ENCODE results near the gene C15orf62.

The C15orf62 gene

GRCh38 chr15:40755812-40756208, 14.0 kb upstream of the C15orf62 start:
- DNase-seq = no peak

GRCh38 chr15:40756938-40757337, 12.8 kb upstream of the C15orf62 start:
- DNase-seq = no peak

DNA sequence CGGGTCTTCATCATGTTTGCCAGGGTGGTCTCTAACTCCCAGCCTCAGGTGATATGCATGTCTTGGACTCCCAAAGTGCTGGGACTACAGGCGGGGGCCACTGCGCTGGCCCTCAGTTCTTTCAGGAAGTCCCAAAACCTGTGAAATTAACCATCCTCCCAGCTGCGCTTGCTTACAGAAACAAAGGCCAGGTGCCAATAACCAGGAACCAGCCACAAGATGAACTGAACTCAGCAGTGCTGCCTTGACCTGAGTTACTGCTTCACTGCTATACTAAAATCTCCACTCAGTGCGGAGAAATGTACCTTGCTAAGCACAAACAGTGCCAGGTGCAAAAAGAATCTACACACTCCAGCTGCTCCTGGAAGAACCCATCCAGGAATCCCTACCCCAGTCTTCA, 9.8 kb upstream of the C15orf62 start:
- no peak for DNase-seq

GRCh38 chr15:40762919-40763800, 6.6 kb upstream of the C15orf62 start:
- DNase-seq = peak in 14 of 56 donors; percentile 8 to 64 (median 30)

DNA sequence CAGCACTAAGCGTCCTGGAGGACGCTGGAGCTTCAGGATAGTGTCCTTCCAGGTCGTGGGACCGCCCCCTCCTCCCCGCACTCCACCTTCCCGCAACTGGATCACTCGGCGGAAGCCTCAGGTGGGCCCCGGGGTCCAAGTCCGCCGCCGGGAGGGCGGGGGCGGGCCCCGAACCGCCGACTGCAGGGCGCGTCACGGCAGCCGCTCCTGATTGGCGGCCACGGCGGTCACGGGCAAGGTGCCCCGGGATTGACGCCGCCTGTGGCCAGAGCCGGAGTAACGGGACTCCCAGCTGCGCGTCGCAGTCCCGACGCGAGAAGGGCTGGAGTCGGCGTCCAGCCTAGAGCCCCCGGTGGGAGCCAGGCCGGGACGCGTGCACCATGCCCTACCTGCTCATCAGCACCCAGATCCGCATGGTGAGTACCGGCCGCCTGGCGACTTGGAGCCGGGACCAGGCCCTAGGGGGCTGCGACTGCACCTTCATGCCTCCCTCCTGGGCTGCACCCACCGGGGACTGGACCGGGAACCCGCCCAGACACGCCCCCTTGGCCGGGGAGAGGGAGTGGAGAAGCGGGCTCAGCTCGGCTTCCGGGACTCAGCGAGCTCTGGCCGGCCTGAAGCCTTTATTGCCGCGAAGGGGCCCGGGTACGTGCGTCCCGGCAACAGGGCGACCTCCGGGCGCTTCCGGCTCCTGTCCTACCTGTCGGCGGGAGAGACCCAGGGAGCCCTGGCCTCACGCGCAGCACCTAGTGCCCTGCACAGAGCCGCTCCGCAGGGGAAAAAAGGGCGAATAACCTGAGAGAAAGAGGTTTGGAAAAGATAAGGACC, 5.8 kb upstream of the C15orf62 start, which contains the start of gene GCHFR:
Gene GCHFR (plus strand): TSS at position 268 of the 828 bp plus-strand sequence. CDS start 113 bp downstream, at position 381.
- DNase-seq = peak in 31 of 56 donors; percentile 7 to 64 (median 43)

- no peak for DNase-seq
These were observed 5.1 kb upstream of the C15orf62 start for GRCh38 chr15:40764629-40765103.

DNA sequence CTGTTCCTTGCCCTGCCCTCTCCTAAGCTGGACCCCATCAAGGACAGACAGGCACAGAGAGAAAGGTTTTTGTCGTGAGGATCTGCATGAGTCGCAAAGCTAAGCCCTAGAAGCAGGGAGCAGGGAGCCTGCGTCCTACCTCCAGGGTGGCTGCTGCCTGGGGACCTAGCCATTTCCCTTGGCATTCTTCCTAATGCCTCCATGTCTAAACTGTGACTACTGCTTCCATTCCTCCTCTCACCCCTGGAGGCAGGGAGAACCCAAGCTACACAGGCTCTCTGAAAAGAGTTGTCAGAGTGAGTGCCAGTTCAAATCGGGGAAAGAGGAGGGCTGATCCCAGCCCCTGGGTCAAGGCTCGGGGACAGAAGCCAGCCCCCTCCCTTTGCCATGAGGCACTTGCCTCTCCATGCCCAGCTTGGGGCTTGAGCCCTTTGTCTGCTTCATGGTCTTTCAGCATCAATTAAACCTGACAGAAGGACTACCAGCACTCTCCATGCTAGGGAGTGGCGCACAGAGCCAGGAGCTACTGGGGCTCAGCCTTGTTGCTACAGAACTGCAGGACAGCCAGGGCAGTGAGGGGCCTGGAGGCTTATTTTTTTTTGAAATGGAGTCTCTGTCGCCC, 3.5 kb upstream of the C15orf62 start:
- DNase-seq = no peak

DNA sequence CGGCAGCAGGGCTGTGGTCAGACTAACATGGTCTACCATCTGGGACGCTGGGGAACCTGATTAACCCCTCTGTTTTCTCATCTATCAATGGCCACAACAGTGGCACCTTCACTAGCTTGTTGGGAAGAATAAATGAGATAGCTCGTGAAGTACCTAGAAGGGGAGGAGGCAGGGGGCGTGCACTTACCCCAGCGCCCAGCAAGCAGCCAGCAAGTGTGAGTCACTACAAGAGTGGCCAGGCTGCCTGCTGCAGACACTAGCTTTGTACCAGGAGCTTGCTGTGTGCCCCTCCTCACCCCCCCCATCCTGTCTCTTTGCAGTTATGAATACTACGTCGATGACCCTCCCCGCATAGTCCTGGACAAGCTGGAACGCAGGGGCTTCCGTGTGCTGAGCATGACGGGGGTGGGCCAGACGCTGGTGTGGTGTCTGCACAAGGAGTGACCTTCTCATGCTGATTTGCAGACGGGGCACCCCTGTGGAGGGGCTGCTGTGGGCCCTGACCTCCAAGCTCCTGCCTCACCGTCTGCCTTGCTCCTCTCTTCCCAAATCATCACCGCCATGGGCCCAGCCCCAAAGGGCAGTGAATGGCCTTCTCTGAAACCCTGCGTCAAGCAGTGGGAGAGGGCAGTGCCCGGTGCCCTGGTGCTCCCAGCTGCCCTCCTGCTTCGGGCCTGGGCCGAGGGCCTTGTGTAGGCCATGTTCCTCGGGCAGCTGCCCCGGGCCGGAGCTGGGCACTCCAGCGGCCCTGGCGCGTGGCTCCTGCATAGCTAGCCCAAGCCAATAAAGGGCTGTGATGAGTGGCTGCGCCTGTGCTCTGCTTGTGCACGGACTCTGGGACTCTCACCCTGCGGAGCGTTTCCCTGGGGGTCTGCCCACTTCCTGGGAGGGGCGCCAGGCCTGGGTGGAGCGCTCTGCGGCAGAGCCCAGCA, 2.6 kb upstream of the C15orf62 start:
- DNase-seq = no peak

- DNase-seq = no peak
These were observed 1.8 kb upstream of the C15orf62 start for GRCh38 chr15:40767838-40768500.

DNA sequence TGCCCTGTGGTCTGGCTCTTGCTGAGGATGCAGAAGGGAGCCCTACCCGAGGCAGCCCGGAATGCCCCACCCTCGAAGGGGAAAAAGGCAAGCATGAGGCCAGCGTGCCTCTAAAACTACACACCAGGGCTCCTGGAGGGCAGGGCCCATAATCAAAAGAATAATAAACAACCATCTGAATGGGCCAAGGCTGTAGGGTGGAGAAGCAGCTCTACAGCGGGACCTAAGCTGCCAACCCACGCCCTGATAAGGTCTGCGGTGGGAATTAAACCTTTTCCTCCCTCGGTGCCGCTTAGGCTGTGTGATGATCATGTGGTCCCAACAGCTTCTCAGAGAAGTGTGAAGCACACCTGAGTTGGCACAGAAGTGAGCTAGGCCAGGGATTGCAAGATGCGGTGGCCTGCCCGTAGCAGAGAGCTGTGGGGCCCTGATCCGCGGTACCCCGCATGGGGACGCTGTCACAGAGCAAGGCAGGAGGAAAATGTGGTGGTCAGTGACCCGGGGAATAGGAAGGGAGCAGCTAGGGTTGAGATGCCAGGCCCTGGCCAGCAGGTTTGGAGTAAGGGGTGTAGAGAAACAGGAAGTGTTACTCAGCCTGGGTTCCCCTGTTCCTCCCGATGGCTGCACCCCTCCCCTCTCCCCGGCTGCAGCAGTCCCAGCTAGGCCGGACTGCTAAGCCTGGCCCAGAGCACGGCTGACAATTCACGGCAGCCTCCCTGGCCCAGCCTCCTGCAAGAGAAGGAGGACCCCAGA, 1.1 kb upstream of the C15orf62 start:
- no peak for DNase-seq

- peak in 2 of 56 donors; percentile 22 to 29 for DNase-seq
These were observed 454 bp downstream of the C15orf62 start for GRCh38 chr15:40770147-40770721.

- DNase-seq = no peak
These were observed 1.5 kb downstream of the C15orf62 start for GRCh38 chr15:40771242-40771641.

GRCh38 chr15:40772014-40772413, 2.2 kb downstream of the C15orf62 start:
- DNase-seq = peak in 7 of 56 donors; percentile 3 to 54 (median 18)

GRCh38 chr15:40773496-40773895, 3.7 kb downstream of the C15orf62 start:
- no peak for DNase-seq

DNA sequence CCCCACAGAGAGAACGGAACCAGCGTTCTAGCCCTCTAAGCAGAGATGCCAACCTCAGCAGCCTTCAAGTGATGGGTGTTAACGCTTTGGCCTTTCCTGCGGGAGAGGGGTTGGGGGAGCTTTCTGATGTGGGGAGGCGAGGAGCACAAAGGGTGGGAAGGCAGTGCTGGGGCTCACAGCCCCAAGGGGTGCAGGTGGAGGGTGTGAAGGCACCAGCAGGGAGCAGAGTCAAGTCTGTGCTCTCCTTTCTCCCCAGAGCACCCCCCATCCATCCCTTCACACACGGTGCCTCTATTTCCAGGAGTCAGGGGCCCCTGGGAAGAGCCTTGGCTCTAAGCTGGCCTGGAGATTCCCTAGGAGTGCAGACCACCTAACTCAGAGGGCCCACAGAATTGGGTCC, 4.1 kb downstream of the C15orf62 start:
- DNase-seq = no peak

- peak in 9 of 56 donors; percentile 5 to 41 (median 20) for DNase-seq
These were observed 5.2 kb downstream of the C15orf62 start for GRCh38 chr15:40775007-40775406.

GRCh38 chr15:40775740-40776536, 6.2 kb downstream of the C15orf62 start:
- DNase-seq = no peak

All from nucleus accumbens (tissue), 56 donors.